PC-3 (cell line): ENCODE results near the gene ELN.

Source experiments
- CTCF ChIP-seq: fragments of 300-600 bp; sonication (generic); conservative IDR thresholded peaks from 2 replicates; pipeline ENCODE4 v1.5.1; 2017; ENCODE audit warnings: antibody characterized with exemption, low read depth, mild to moderate bottlenecking, low read length
- EZH2 ChIP-seq: fragments of 300-600 bp; sonication (generic); IDR thresholded peaks from one replicate; pipeline ENCODE4 v1.6.1; 2017; ENCODE audit warnings: antibody characterized with exemption, mild to moderate bottlenecking, low read length; ENCODE audit not compliant: unreplicated experiment
- EZH2phosphoT487 ChIP-seq: fragments of 300-600 bp; sonication (generic); IDR thresholded peaks from 2 replicates; pipeline ENCODE4 v1.6.1; 2018; ENCODE audit warnings: mild to moderate bottlenecking, antibody characterized with exemption, low read length, borderline replicate concordance

GRCh38 chr7:74029991-74030415, 2.0 kb downstream of the ELN start:
- TF ChIP-seq CTCF = no peak
- TF ChIP-seq EZH2 = no peak
- TF ChIP-seq EZH2phosphoT487 = no peak
